Right atrium auricular region (tissue), 2 donors: Measurements from ENCODE around the gene CXCL11. TPM values are rescaled to one million over a fixed set of nuclear protein-coding genes. Genes with fewer than 3 reads are reported as not detected.

ENCODE experiments used
- DNase-seq: peaks from one replicate; pipeline ENCODE4 v3.0.0-alpha.2; 2019; ENCODE audit warnings: low spot score
- H3K27ac ChIP-seq, 2 donors: fragments of 200-600 bp; sonication (generic); 1 replicate in 1 of 2; 2 replicates in 1 of 2; pipeline ENCODE4 v1.5.1; 2016 to 2019
- H3K27me3 ChIP-seq, 2 donors: fragments of 200-600 bp; sonication (generic); one replicate each; pipeline versions ENCODE4 v1.5.1 to v1.6.0; 2017 to 2019
- H3K36me3 ChIP-seq: fragments of 200-600 bp; sonication (generic); one replicate; pipeline ENCODE4 v1.5.1; 2016
- H3K4me1 ChIP-seq, 2 donors: fragments of 200-600 bp; sonication (generic); one replicate each; pipeline versions ENCODE4 v1.5.1 to v1.6.0; 2017 to 2019
- H3K4me3 ChIP-seq, 2 donors: fragments of 200-600 bp; sonication (generic); 1 replicate in 1 of 2; 2 replicates in 1 of 2; pipeline ENCODE4 v1.5.1; 2017 to 2019; ENCODE audit warnings: mild to moderate bottlenecking in 1 of 2, moderate library complexity in 1 of 2
- H3K9me3 ChIP-seq, 2 donors: fragments of 200-600 bp; sonication (generic); one replicate each; pipeline ENCODE4 v1.5.1; 2019
- CTCF ChIP-seq, 2 donors: fragments of 200-600 bp; sonication (generic); IDR thresholded peaks; one replicate each; pipeline ENCODE4 v1.5.1; 2019; ENCODE audit warnings: antibody characterized with exemption in 2 of 2
- total RNA-seq, 2 donors: library from RNA; depleted of rRNA; stranded (reverse); fragments of >200 nt; gene quantifications; one replicate each; pipeline ENCODE4 v1.1.0, GENCODE V29; 2016

Gene CXCL11
- total RNA-seq, 2 donors from 2014 or later = not detected

- TF ChIP-seq CTCF (IDR thresholded peaks at IDR 0.05) = no peak
- DNase-seq = no peak
- peak within 1 kb of the TSS; percentile 61 to 70 for H3K27ac ChIP-seq
- no peaks in the 10 kb centered on the region for H3K27me3 ChIP-seq
- H3K36me3 ChIP-seq = no peaks in the 10 kb centered on the region
- H3K4me3 ChIP-seq = peak within 1 kb of the TSS; percentile 19 to 34
- no peaks in the 10 kb centered on the region for H3K9me3 ChIP-seq
- H3K4me1 ChIP-seq = no peaks in the 10 kb centered on the region
Observed at GRCh38 chr4:76074468-76074867, 38.6 kb upstream of the CXCL11 start, which contains the start of gene ART3. Gene ART3 (plus strand): TSS chr4:76074709. CDS start chr4:76075890, 1,181 bp downstream.

- no peak overlapping the region for H3K4me3 ChIP-seq
- no peak for TF ChIP-seq CTCF (IDR thresholded peaks at IDR 0.05)
- no peaks in the 10 kb centered on the region for H3K27me3 ChIP-seq
- DNase-seq = no peak
- H3K27ac ChIP-seq = peak overlapping the region in 1 of 2 donors; percentile 70
- H3K9me3 ChIP-seq = no peaks in the 10 kb centered on the region
- no peaks in the 10 kb centered on the region for H3K4me1 ChIP-seq
- H3K36me3 ChIP-seq = no peaks in the 10 kb centered on the region
Observed at GRCh38 chr4:76072760-76073159, 36.9 kb upstream of the CXCL11 start.

- Histone ChIP-seq H3K36me3 (no peaks in the 10 kb centered on the region), H3K4me1 (no peaks in the 10 kb centered on the region), H3K4me3 (no peak overlapping the region), H3K9me3 (no peaks in the 10 kb centered on the region), H3K27ac (no peak overlapping the region), H3K27me3 (no peaks in the 10 kb centered on the region)
- peak; percentile 74 for DNase-seq
- peak; percentile 77 to 82 for TF ChIP-seq CTCF (IDR thresholded peaks at IDR 0.05)
Observed at GRCh38 chr4:76067652-76068286, 31.9 kb upstream of the CXCL11 start.

GRCh38 chr4:76066546-76066945 is 30.7 kb upstream of the CXCL11 start:
- Histone ChIP-seq H3K36me3 (no peaks in the 10 kb centered on the region), H3K9me3 (no peaks in the 10 kb centered on the region), H3K27me3 (no peaks in the 10 kb centered on the region), H3K4me1 (no peaks in the 10 kb centered on the region), H3K27ac (no peak overlapping the region), H3K4me3 (no peak overlapping the region)
- no peak for DNase-seq
- no peak for TF ChIP-seq CTCF (IDR thresholded peaks at IDR 0.05)

- no peaks in the 10 kb centered on the region for H3K4me1 ChIP-seq
- H3K27me3 ChIP-seq = no peaks in the 10 kb centered on the region
- no peak overlapping the region for H3K4me3 ChIP-seq
- no peaks in the 10 kb centered on the region for H3K9me3 ChIP-seq
- TF ChIP-seq CTCF (IDR thresholded peaks at IDR 0.05) = no peak
- no peak for DNase-seq
- H3K36me3 ChIP-seq = no peaks in the 10 kb centered on the region
- H3K27ac ChIP-seq = no peak overlapping the region
Observed at GRCh38 chr4:76061982-76062381, 26.1 kb upstream of the CXCL11 start.

GRCh38 chr4:76061421-76061820 is 25.6 kb upstream of the CXCL11 start:
- H3K27ac ChIP-seq = no peak overlapping the region
- H3K9me3 ChIP-seq = no peaks in the 10 kb centered on the region
- no peak overlapping the region for H3K4me3 ChIP-seq
- no peaks in the 10 kb centered on the region for H3K36me3 ChIP-seq
- no peaks in the 10 kb centered on the region for H3K27me3 ChIP-seq
- no peak for DNase-seq
- no peak for TF ChIP-seq CTCF (IDR thresholded peaks at IDR 0.05)
- H3K4me1 ChIP-seq = no peaks in the 10 kb centered on the region
